MM.1S (cell line): ENCODE data around the gene CALCB.

Experiments used
- DNase-seq: peaks from one replicate; pipeline ENCODE4 v3.0.0-alpha.2; 2015
- H2AFZ ChIP-seq: fragments of 300-600 bp; sonication (generic); 2 replicates; pipeline ENCODE4 v1.6.0; 2016; ENCODE audit warnings: antibody characterized with exemption, low read length
- H3F3A ChIP-seq: fragments of 300-600 bp; sonication (generic); 2 replicates; pipeline ENCODE4 v1.6.1; 2016; ENCODE audit warnings: mild to moderate bottlenecking, antibody characterized with exemption, low read length, moderate library complexity, mixed read lengths; ENCODE audit not compliant: insufficient read depth
- H3K27ac ChIP-seq: fragments of 300-600 bp; sonication (generic); 2 replicates; pipeline ENCODE4 v1.5.1; 2016; ENCODE audit warnings: mild to moderate bottlenecking, low read length
- H3K27me3 ChIP-seq: fragments of 300-600 bp; sonication (generic); replicated peaks from 2 replicates; pipeline ENCODE4 v1.6.0; 2016; ENCODE audit warnings: low read length; ENCODE audit not compliant: insufficient read depth
- H3K36me3 ChIP-seq: fragments of 300-600 bp; sonication (generic); replicated peaks from 2 replicates; pipeline ENCODE4 v1.6.1; 2016; ENCODE audit warnings: mild to moderate bottlenecking, low read length, mixed read lengths; ENCODE audit not compliant: insufficient read depth
- H3K4me1 ChIP-seq: fragments of 300-600 bp; sonication (generic); 2 replicates; pipeline ENCODE4 v1.6.1; 2016; ENCODE audit warnings: low read length, mixed read lengths
- H3K4me2 ChIP-seq: fragments of 300-600 bp; sonication (generic); 2 replicates; pipeline ENCODE4 v1.6.0; 2016; ENCODE audit warnings: low read depth, low read length
- H3K4me3 ChIP-seq: fragments of 300-600 bp; sonication (generic); 2 replicates; pipeline ENCODE4 v1.5.1; 2016; ENCODE audit warnings: low read length, mixed read lengths
- H3K79me2 ChIP-seq: fragments of 300-600 bp; sonication (generic); 2 replicates; pipeline ENCODE4 v1.6.1; 2016; ENCODE audit warnings: mixed run types, low read length, mixed read lengths
- H3K9ac ChIP-seq: fragments of 300-600 bp; sonication (generic); 2 replicates; pipeline ENCODE4 v1.6.1; 2016; ENCODE audit warnings: low read length, mixed read lengths
- H3K9me2 ChIP-seq: fragments of 300-600 bp; sonication (generic); replicated peaks from 2 replicates; pipeline ENCODE4 v1.6.1; 2016; ENCODE audit warnings: mild to moderate bottlenecking, low read length, mixed read lengths; ENCODE audit not compliant: insufficient read depth
- H3K9me3 ChIP-seq: fragments of 300-600 bp; sonication (generic); replicated peaks from 2 replicates; pipeline ENCODE4 v1.6.1; 2016; ENCODE audit warnings: mild to moderate bottlenecking, low read length, mixed read lengths; ENCODE audit not compliant: insufficient read depth
- H4K20me1 ChIP-seq: fragments of 300-600 bp; sonication (generic); 2 replicates; pipeline ENCODE4 v1.6.1; 2016; ENCODE audit warnings: mild to moderate bottlenecking, low read length, moderate library complexity, mixed read lengths; ENCODE audit not compliant: insufficient read depth
- CTCF ChIP-seq: fragments of 300-600 bp; sonication (generic); IDR thresholded peaks from 2 replicates; pipeline ENCODE4 v1.5.1; 2016; ENCODE audit warnings: antibody characterized with exemption, low read length, mixed read lengths
- EZH2 ChIP-seq: fragments of 300-600 bp; sonication (generic); optimal IDR thresholded peaks from 2 replicates; pipeline ENCODE3; 2017; ENCODE audit warnings: low read depth, mild to moderate bottlenecking, antibody characterized with exemption, low read length, mixed read lengths
- EZH2phosphoT487 ChIP-seq: fragments of 300-600 bp; sonication (generic); IDR thresholded peaks from 2 replicates; pipeline ENCODE4 v1.6.1; 2018; ENCODE audit warnings: antibody characterized with exemption, low read length

CALCB gene

GRCh38 chr11:15048616-15049015 is 24.8 kb upstream of the CALCB start:
- Histone ChIP-seq H3K27ac (no peak overlapping the region), H3K4me1 (no peaks in the 10 kb centered on the region), H3K9me2 (no peaks in the 10 kb centered on the region), H3K79me2 (no peaks in the 10 kb centered on the region), H2AFZ (no peak overlapping the region), H3K36me3 (no peaks in the 10 kb centered on the region), H3K4me2 (no peak overlapping the region), H3K27me3 (no peaks in the 10 kb centered on the region), H4K20me1 (no peaks in the 10 kb centered on the region), H3K9me3 (no peaks in the 10 kb centered on the region), H3F3A (no peaks in the 10 kb centered on the region), H3K9ac (no peak overlapping the region), H3K4me3 (no peak overlapping the region)
- DNase-seq, result no peak
- TF ChIP-seq EZH2phosphoT487, result no peak
- TF ChIP-seq EZH2, result no peak
- no peak for TF ChIP-seq CTCF

GRCh38 chr11:15053191-15053685 is 20.2 kb upstream of the CALCB start:
- H3K4me3 ChIP-seq, result no peak overlapping the region
- no peaks in the 10 kb centered on the region for H3K4me1 ChIP-seq
- H3K27me3 ChIP-seq, result no peaks in the 10 kb centered on the region
- H2AFZ ChIP-seq, result no peak overlapping the region
- no peaks in the 10 kb centered on the region for H3F3A ChIP-seq
- no peak for DNase-seq
- H3K36me3 ChIP-seq, result no peaks in the 10 kb centered on the region
- no peaks in the 10 kb centered on the region for H4K20me1 ChIP-seq
- H3K9me3 ChIP-seq, result no peaks in the 10 kb centered on the region
- no peak overlapping the region for H3K27ac ChIP-seq
- no peak overlapping the region for H3K9ac ChIP-seq
- no peaks in the 10 kb centered on the region for H3K9me2 ChIP-seq
- TF ChIP-seq EZH2phosphoT487 (no peak), CTCF (no peak), EZH2 (no peak)
- H3K4me2 ChIP-seq, result no peak overlapping the region
- H3K79me2 ChIP-seq, result no peaks in the 10 kb centered on the region

DNA sequence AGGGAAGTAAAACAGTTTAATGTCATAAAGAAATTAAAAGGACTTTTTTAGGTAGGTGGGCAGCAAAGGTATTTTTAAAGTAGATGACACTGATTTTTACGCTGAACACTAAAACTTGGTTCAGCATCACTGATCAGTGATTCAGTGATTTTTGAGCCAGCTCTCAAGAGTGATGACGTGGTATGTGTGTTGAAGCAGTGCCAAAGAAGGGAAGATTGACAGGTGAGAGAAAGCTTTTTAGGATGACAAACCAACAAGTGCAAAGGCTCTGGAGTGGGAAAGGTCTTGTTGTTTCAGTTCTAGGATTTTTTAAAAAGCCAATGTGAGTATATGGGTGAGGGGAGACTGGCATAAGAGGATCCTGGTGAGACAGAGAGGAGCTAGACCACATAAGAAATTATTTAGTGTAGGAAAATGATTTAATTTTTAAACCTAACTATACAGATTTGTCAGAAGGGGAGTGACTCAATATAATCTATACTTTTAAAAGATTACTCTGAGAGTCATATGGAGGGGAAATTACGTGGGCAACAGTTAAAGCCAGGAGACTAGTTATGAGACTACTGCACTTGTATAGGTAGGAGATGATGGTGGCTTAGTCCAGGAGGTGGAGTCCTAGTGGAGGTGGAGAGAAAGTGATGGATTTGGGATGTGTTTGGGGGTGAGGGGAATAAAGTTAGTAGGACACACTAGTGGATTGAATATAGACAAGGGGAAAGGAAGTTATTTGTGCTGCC is 17.6 kb upstream of the CALCB start:
- Histone ChIP-seq H3F3A (no peaks in the 10 kb centered on the region), H3K4me1 (no peaks in the 10 kb centered on the region), H3K27me3 (no peaks in the 10 kb centered on the region), H3K27ac (no peak overlapping the region), H3K9ac (no peak overlapping the region), H3K36me3 (no peaks in the 10 kb centered on the region), H3K9me2 (no peaks in the 10 kb centered on the region), H2AFZ (no peak overlapping the region), H3K4me2 (no peak overlapping the region), H3K9me3 (no peaks in the 10 kb centered on the region), H3K4me3 (no peak overlapping the region), H4K20me1 (no peaks in the 10 kb centered on the region), H3K79me2 (no peaks in the 10 kb centered on the region)
- DNase-seq, result no peak
- TF ChIP-seq EZH2, result no peak
- no peak for TF ChIP-seq CTCF
- no peak for TF ChIP-seq EZH2phosphoT487
